K562 (cell line): Measurements from ENCODE around the gene ABCC9. TPM values are rescaled to one million over a fixed set of nuclear protein-coding genes. Genes with fewer than 3 reads are reported as not detected.

Experiments
- ATAC-seq: fragments of 200-7000 bp; cut with Tn5 transposase; 3 replicates; pipeline ENCODE4 v1.9.1; 2020; ENCODE audit warnings: moderate library complexity
- BruUV-seq: library from RNA; stranded (reverse); fragments of 400-500 nt; replicated peaks from 2 replicates; lab custom pipeline; 2021; lab: Mats Ljungman, UMichigan
- CTCF ChIA-PET: fragments of 300-600 bp; formaldehyde crosslinking; extraction: SDS; loops from one replicate; lab custom pipeline; 2021; ENCODE audit warnings: low intra/inter-chr PET ratio; lab: Yijun Ruan, JAX
- POLR2A ChIA-PET: fragments of 300-600, 350-650 bp; sonication (Branson Sonifier 250); formaldehyde crosslinking; extraction: SDS; loops from one replicate; lab custom pipeline; 2021; ENCODE audit warnings: antibody characterized with exemption, inconsistent platforms; lab: Yijun Ruan, JAX
- DNase-seq, 4 experiments: peaks; one replicate each; pipeline versions ENCODE4 v3.0.0 to v3.0.0-alpha.2; 2011 to 2018; ENCODE audit warnings: low spot score in 3 of 4, mixed read lengths in 3 of 4; ENCODE audit errors: extremely low read depth in 1 of 4
- FAIRE-seq: peaks from 2 replicates; lab custom pipeline; 2011; peaks lifted over from hg19 to GRCh38; lab: Jason Lieb, UNC
- H2AFZ ChIP-seq: 2 replicates; pipeline ENCODE4 v1.6.0; 2011; ENCODE audit warnings: low read depth, low read length, control low read depth, inconsistent platforms
- H3K27ac ChIP-seq: fragments of 200-600 bp; 3 replicates; pipeline ENCODE4 v1.8.0; 2011; ENCODE audit warnings: low read depth, mild to moderate bottlenecking, control low read depth, inconsistent platforms, low read length, moderate library complexity, mixed read lengths; ENCODE audit errors: extremely low read depth
- H3K27me3 ChIP-seq, 2 experiments: fragments of 300-600 bp in 1 of 2; 2 replicates in 1 of 2; 3 replicates in 1 of 2; pipeline versions ENCODE4 v1.6.0 to v1.8.0; 2011; ENCODE audit warnings: inconsistent platforms in 2 of 2, low read length in 2 of 2, mild to moderate bottlenecking in 1 of 2, mixed read lengths in 1 of 2, moderate library complexity in 1 of 2; ENCODE audit not compliant: control insufficient read depth in 2 of 2, insufficient read depth in 2 of 2
- H3K36me3 ChIP-seq: fragments of 300-600 bp; 3 replicates; pipeline ENCODE4 v1.8.0; 2011; ENCODE audit warnings: mild to moderate bottlenecking, low read length, inconsistent platforms; ENCODE audit not compliant: control insufficient read depth, insufficient read depth
- H3K4me1 ChIP-seq, 2 experiments: fragments of 200-600 bp in 1 of 2; replicated peaks in 1 of 2; 2 replicates in 1 of 2; 3 replicates in 1 of 2; pipeline versions ENCODE4 v1.5.1 to v1.8.0; 2011; ENCODE audit warnings: inconsistent platforms in 2 of 2, low read length in 2 of 2, mild to moderate bottlenecking in 1 of 2, mixed read lengths in 1 of 2, moderate library complexity in 1 of 2; ENCODE audit not compliant: control insufficient read depth in 2 of 2, insufficient read depth in 2 of 2
- H3K4me2 ChIP-seq: 2 replicates; pipeline ENCODE4 v1.6.1; 2011; ENCODE audit warnings: low read length, control low read depth, inconsistent platforms, mixed read lengths; ENCODE audit not compliant: insufficient read depth
- H3K4me3 ChIP-seq: fragments of 200-600 bp; sonication (generic), shearing (Covaris generic); 2 replicates; pipeline ENCODE4 v1.5.1; 2016; ENCODE audit warnings: control low read depth, inconsistent platforms
- H3K79me2 ChIP-seq: fragments of 200-600 bp; 3 replicates; pipeline ENCODE4 v1.8.0; 2011; ENCODE audit warnings: low read length, inconsistent platforms; ENCODE audit not compliant: control insufficient read depth, insufficient read depth
- H3K9ac ChIP-seq, 2 experiments: 2 replicates each; pipeline versions ENCODE4 v1.6.0 to v1.6.1; 2011; ENCODE audit warnings: low read depth in 2 of 2, low read length in 2 of 2, control low read depth in 1 of 2, inconsistent platforms in 1 of 2, mild to moderate bottlenecking in 1 of 2, mixed read lengths in 1 of 2; ENCODE audit not compliant: insufficient read depth in 1 of 2
- H3K9me1 ChIP-seq: one replicate; pipeline ENCODE4 v1.6.0; 2011; ENCODE audit warnings: inconsistent platforms, mild to moderate bottlenecking, low read length, moderate library complexity; ENCODE audit not compliant: control insufficient read depth, insufficient read depth
- H3K9me3 ChIP-seq: replicated peaks from 2 replicates; pipeline ENCODE4 v1.5.1; 2011; ENCODE audit warnings: low read depth, low read length, inconsistent platforms; ENCODE audit not compliant: control insufficient read depth, insufficient read depth
- H4K20me1 ChIP-seq: replicated peaks from 2 replicates; pipeline ENCODE4 v1.6.1; 2011; ENCODE audit warnings: low read length, inconsistent platforms, mixed read lengths; ENCODE audit not compliant: control insufficient read depth, insufficient read depth
- BCOR ChIP-seq: fragments of 450-650 bp; IDR thresholded peaks from 2 replicates; pipeline ENCODE4 v1.6.1; 2016
- CREB3 ChIP-seq: fragments of 450-650 bp; conservative IDR thresholded peaks from 2 replicates; pipeline ENCODE4 v1.6.1; 2016; ENCODE audit warnings: missing genetic modification characterization, low read depth, mild to moderate bottlenecking, missing compliant biosample characterization, moderate library complexity
- ID3 ChIP-seq, 2 experiments: fragments of 250-450 bp in 1 of 2; fragments of 450-650 bp in 1 of 2; sonication (Bioruptor Pico) in 1 of 2; IDR thresholded peaks; 2 replicates each; pipeline versions ENCODE4 v1.6.1 to v1.8.0; 2016 to 2021; ENCODE audit warnings: mild to moderate bottlenecking in 2 of 2, moderate library complexity in 2 of 2, missing compliant biosample characterization in 1 of 2, missing genetic modification characterization in 1 of 2
- POLR3G ChIP-seq: IDR thresholded peaks from 2 replicates; pipeline ENCODE4 v1.6.1; 2011; ENCODE audit not compliant: insufficient read length, insufficient replicate concordance; ENCODE audit errors: extremely low read depth
- SMARCA4 ChIP-seq: fragments of 450-650 bp; IDR thresholded peaks from 2 replicates; pipeline ENCODE4 v1.6.1; 2016
- SRSF1 ChIP-seq: fragments of 200-400 bp; formaldehyde crosslinking; IDR thresholded peaks from 2 replicates; pipeline ENCODE4 v1.6.1; 2017; ENCODE audit warnings: mild to moderate bottlenecking, low read depth, low read length, moderate library complexity
- TFAM ChIP-seq: fragments of 250-450 bp; sonication (Bioruptor Pico); conservative IDR thresholded peaks from 2 replicates; pipeline ENCODE4 v1.5.0; 2021; ENCODE audit warnings: mild to moderate bottlenecking, moderate library complexity
- TRIM28 ChIP-seq: fragments of 450-650 bp; IDR thresholded peaks from 2 replicates; pipeline ENCODE4 v1.6.1; 2017
- UBTF ChIP-seq, 2 experiments: IDR thresholded peaks; 2 replicates each; pipeline ENCODE4 v1.6.1; 2012; ENCODE audit warnings: improper control_type of control experiment in 2 of 2, low read depth in 2 of 2, low read length in 2 of 2, borderline replicate concordance in 1 of 2
- ZBTB33 ChIP-seq: sonication (generic); formaldehyde crosslinking; IDR thresholded peaks from 2 replicates; pipeline ENCODE4 v1.8.1; 2023; ENCODE audit warnings: mild to moderate bottlenecking, missing genetic modification reagents
- ZNF561 ChIP-seq: fragments of 450-650 bp; formaldehyde crosslinking; conservative IDR thresholded peaks from 2 replicates; pipeline ENCODE4 v1.4.0; 2020; ENCODE audit warnings: mild to moderate bottlenecking, moderate library complexity
- ZNF778 ChIP-seq: fragments of 450-650 bp; formaldehyde crosslinking; IDR thresholded peaks from 2 replicates; pipeline ENCODE4 v1.4.0; 2020; ENCODE audit warnings: mild to moderate bottlenecking, moderate library complexity
- WGBS: fragments of 100-300 bp; shearing (Covaris generic); methylation state at CpG from one replicate; pipeline ENCODE4 v1.1.6; 2016; ENCODE audit warnings: low coverage, mixed read lengths; ENCODE audit not compliant: insufficient coverage; ENCODE audit errors: missing lambda C conversion rate; 5-methylcytosine and 5-hydroxymethylcytosine counted together
- in situ Hi-C: fragments of 300-500 bp; cut with MboI; formaldehyde crosslinking; loops from 4 replicates; pipeline ENCODE4 v1.15.0; 2018; ENCODE audit warnings: inconsistent platforms, mixed read lengths
- intact Hi-C: fragments of 100-400 bp; cut with micrococcal nuclease; formaldehyde crosslinking; loops from 2 replicates; pipeline ENCODE4 v1.14.2; 2022
- polyA plus RNA-seq, 8 experiments: library from polyadenylated mRNA; depleted of rRNA in 4 of 8; stranded (reverse) in 5 of 8; unstranded in 3 of 8; fragments of >200 nt; fragmentation: Nextera tagmentation in 2 of 8; fragmentation: Illumina TruSeq in 1 of 8; extraction: Ambion mirVana in 2 of 8; extraction: Trizol in 1 of 8; gene quantifications; 2 replicates each; pipeline versions ENCODE4 v1.2.1 to v1.2.3, GENCODE V29; 2011 to 2014; ENCODE audit warnings: inconsistent platforms in 1 of 8, missing spikeins in 1 of 8
- total RNA-seq, 7 experiments: library from RNA; depleted of rRNA in 6 of 7; stranded (reverse); fragments of >200 nt in 6 of 7; fragmentation: Illumina TruSeq in 2 of 7; extraction: Trizol in 2 of 7; gene quantifications; 2 replicates each; pipeline versions ENCODE4 v1.2.1 to v1.2.3, GENCODE V29; 2011 to 2021; ENCODE audit warnings: low replicate concordance in 1 of 7

The ABCC9 gene
- total and polyA plus RNA-seq, 9 of the 15 experiments (the other 6 are each of a cell fraction or from before 2014, with no cell fraction given) = 0.05 to 0.40 (median 0.18) TPM

GRCh38 chr12:21962236-21962635 is 21.0 kb upstream of the ABCC9 start:
- no peak overlapping the region for H2AFZ ChIP-seq
- TF ChIP-seq SRSF1 = no peak
- TF ChIP-seq SMARCA4 = no peak
- no peak for TF ChIP-seq ZBTB33 (CRISPR knock-in tag)
- TF ChIP-seq TRIM28 = no peak
- TF ChIP-seq CREB3 = no peak
- no peak for TF ChIP-seq ZNF778 (CRISPR knock-in tag)
- no peak for TF ChIP-seq UBTF (IDR thresholded peaks at IDR 0.05; ENCODE audit: borderline replicate concordance in 1 of 2, low read depth in 2 of 2, low read length in 2 of 2)
- no peak for TF ChIP-seq POLR3G
- no peak for TF ChIP-seq ID3 (CRISPR knock-in tag; IDR thresholded peaks at IDR 0.05)
- TF ChIP-seq ID3 (tag; IDR thresholded peaks at IDR 0.05) = no peak
- no peak for TF ChIP-seq TFAM (CRISPR knock-in tag)
- no peak for TF ChIP-seq ZNF561 (CRISPR knock-in tag)
- no peak for TF ChIP-seq BCOR

More at GRCh38 chr12:21962236-21962635, 21.0 kb upstream of the ABCC9 start:
- Histone ChIP-seq H3K9me3 (no peaks in the 10 kb centered on the region), H3K4me1 (no peaks in the 10 kb centered on the region), H3K27me3 (no peaks in the 10 kb centered on the region), H4K20me1 (no peaks in the 10 kb centered on the region), H3K9me1 (no peaks in the 10 kb centered on the region), H3K4me3 (no peak overlapping the region), H3K4me2 (no peak overlapping the region), H3K36me3 (no peaks in the 10 kb centered on the region), H3K27ac (no peak overlapping the region), H3K79me2 (no peaks in the 10 kb centered on the region), H3K9ac (no peak overlapping the region)
- POLR2A ChIA-PET = no interaction called here
- WGBS = 14% methylated on average over 5 of the region's 5 CpGs
- BruUV-seq = no TSS peak
- CTCF ChIA-PET = no interaction called here
- ATAC-seq (no peak), FAIRE-seq (no peak), DNase-seq (no peak)
- intact Hi-C loops (no loop called here), in situ Hi-C loops (no loop called here)
